OCI-LY1 (cell line): ENCODE measurements around the gene KAT2B.

Experiments
- H2AFZ ChIP-seq: fragments of 200-600 bp; sonication (generic), shearing (Covaris generic); 2 replicates; pipeline ENCODE4 v1.6.0; 2014; ENCODE audit warnings: antibody characterized with exemption, mild to moderate bottlenecking, low read length
- H3F3A ChIP-seq: fragments of 200-600 bp; sonication (generic), shearing (Covaris generic); 2 replicates; pipeline ENCODE4 v1.6.0; 2014; ENCODE audit warnings: mild to moderate bottlenecking, antibody characterized with exemption, low read length, moderate library complexity; ENCODE audit not compliant: insufficient read depth
- H3K27ac ChIP-seq: fragments of 200-600 bp; sonication (generic); 2 replicates; pipeline ENCODE4 v1.5.1; 2014; ENCODE audit warnings: low read length, mixed run types, mild to moderate bottlenecking, low read depth; ENCODE audit not compliant: poor library complexity, severe bottlenecking
- H3K27me3 ChIP-seq: fragments of 200-600 bp; sonication (generic); 2 replicates; pipeline ENCODE4 v1.6.0; 2014; ENCODE audit warnings: antibody characterized with exemption, mild to moderate bottlenecking, low read length, moderate library complexity; ENCODE audit not compliant: insufficient read depth
- H3K36me3 ChIP-seq: fragments of 200-600 bp; sonication (generic); 2 replicates; pipeline ENCODE4 v1.6.1; 2014; ENCODE audit warnings: mild to moderate bottlenecking, antibody characterized with exemption, low read length, moderate library complexity, mixed read lengths; ENCODE audit not compliant: insufficient read depth
- H3K4me1 ChIP-seq: fragments of 200-600 bp; sonication (generic); 2 replicates; pipeline ENCODE4 v1.5.1; 2014; ENCODE audit warnings: mild to moderate bottlenecking, low read length, moderate library complexity; ENCODE audit not compliant: insufficient read depth, severe bottlenecking
- H3K4me2 ChIP-seq: fragments of 200-600 bp; sonication (generic), shearing (Covaris generic); 2 replicates; pipeline ENCODE4 v1.6.1; 2014; ENCODE audit warnings: low read length
- H3K4me3 ChIP-seq: fragments of 200-600 bp; sonication (generic); 2 replicates; pipeline ENCODE4 v1.5.1; 2014; ENCODE audit warnings: low read length, low read depth, mild to moderate bottlenecking, mixed read lengths; ENCODE audit not compliant: poor library complexity, severe bottlenecking
- H3K79me2 ChIP-seq: fragments of 200-600 bp; shearing (Covaris generic); 2 replicates; pipeline ENCODE4 v1.6.1; 2016; ENCODE audit warnings: mixed run types, low read length, mixed read lengths; ENCODE audit not compliant: insufficient read depth
- H3K9ac ChIP-seq: fragments of 200-600 bp; sonication (generic), shearing (Covaris generic); 2 replicates; pipeline ENCODE4 v1.6.1; 2014; ENCODE audit warnings: mild to moderate bottlenecking, low read length, mixed read lengths
- H3K9me2 ChIP-seq: fragments of 200-600 bp; sonication (generic), shearing (Covaris generic); 2 replicates; pipeline ENCODE4 v1.6.1; 2014; ENCODE audit warnings: low read depth, mild to moderate bottlenecking, low read length, mixed read lengths
- H3K9me3 ChIP-seq: fragments of 200-600 bp; shearing (Covaris generic); 2 replicates; pipeline ENCODE4 v1.6.1; 2014; ENCODE audit warnings: low read length, mixed read lengths
- H4K20me1 ChIP-seq: fragments of 200-600 bp; sonication (generic), shearing (Covaris generic); 2 replicates; pipeline ENCODE4 v1.6.0; 2016; ENCODE audit warnings: mild to moderate bottlenecking, low read length; ENCODE audit not compliant: insufficient read depth
- CTCF ChIP-seq: fragments of 200-600 bp; sonication (generic), shearing (Covaris generic); IDR thresholded peaks from 2 replicates; pipeline ENCODE4 v1.5.1; 2017; ENCODE audit warnings: mild to moderate bottlenecking, antibody characterized with exemption, low read length, moderate library complexity, mixed read lengths
- EZH2 ChIP-seq: fragments of 200-600 bp; sonication (generic), shearing (Covaris generic); IDR thresholded peaks from 2 replicates; pipeline ENCODE4 v1.8.0; 2017; ENCODE audit warnings: borderline replicate concordance, mixed run types, mild to moderate bottlenecking, antibody characterized with exemption, low read length, moderate library complexity, mixed read lengths

KAT2B gene

GRCh38 chr3:20077068-20077467, 36.8 kb downstream of the KAT2B start:
- Histone ChIP-seq H3K36me3 (no peaks in the 10 kb centered on the region; the same call in 1 of the 2 replicates), H3K4me1 (peaks cover 19% of the 10 kb centered on the region), H4K20me1 (no peaks in the 10 kb centered on the region), H3K9me3 (no peaks in the 10 kb centered on the region), H2AFZ (no peak overlapping the region), H3K27ac (no peak overlapping the region), H3K27me3 (no peaks in the 10 kb centered on the region), H3K4me2 (no peak overlapping the region), H3K4me3 (no peak overlapping the region), H3K9ac (no peak overlapping the region), H3K9me2 (no peaks in the 10 kb centered on the region), H3F3A (no peaks in the 10 kb centered on the region), H3K79me2 (no peaks in the 10 kb centered on the region)
- TF ChIP-seq CTCF (no peak), EZH2 (no peak)

GRCh38 chr3:20078194-20078714, 38.0 kb downstream of the KAT2B start:
- H4K20me1 ChIP-seq, result no peaks in the 10 kb centered on the region
- no peak overlapping the region for H3K4me2 ChIP-seq
- no peaks in the 10 kb centered on the region for H3K79me2 ChIP-seq
- H3K4me1 ChIP-seq, result peaks cover 19% of the 10 kb centered on the region
- H2AFZ ChIP-seq, result no peak overlapping the region
- no peak for TF ChIP-seq EZH2
- TF ChIP-seq CTCF, result no peak
- H3K9ac ChIP-seq, result no peak overlapping the region
- peak overlapping the region; percentile 1 for H3K27ac ChIP-seq
- H3K9me3 ChIP-seq, result no peaks in the 10 kb centered on the region
- no peaks in the 10 kb centered on the region; the same call in 1 of the 2 replicates for H3K36me3 ChIP-seq
- no peaks in the 10 kb centered on the region for H3K27me3 ChIP-seq
- no peaks in the 10 kb centered on the region for H3F3A ChIP-seq
- no peaks in the 10 kb centered on the region for H3K9me2 ChIP-seq
- no peak overlapping the region for H3K4me3 ChIP-seq

GRCh38 chr3:20079621-20080020, 39.4 kb downstream of the KAT2B start:
- Histone ChIP-seq H3K36me3 (no peaks in the 10 kb centered on the region; the same call in 1 of the 2 replicates), H2AFZ (no peak overlapping the region), H4K20me1 (no peaks in the 10 kb centered on the region), H3K9me3 (no peaks in the 10 kb centered on the region), H3K27me3 (no peaks in the 10 kb centered on the region), H3K27ac (peak overlapping the region; percentile 51), H3K4me1 (peaks cover 19% of the 10 kb centered on the region), H3K4me2 (no peak overlapping the region), H3F3A (no peaks in the 10 kb centered on the region), H3K79me2 (no peaks in the 10 kb centered on the region), H3K9me2 (no peaks in the 10 kb centered on the region), H3K4me3 (no peak overlapping the region), H3K9ac (no peak overlapping the region)
- TF ChIP-seq EZH2 (no peak), CTCF (no peak)
